K562 (cell line): ENCODE data around the gene CXCR2. TPM values are rescaled to one million over a fixed set of nuclear protein-coding genes. Genes with fewer than 3 reads are reported as not detected.

ENCODE experiments used
- ATF1 ChIP-seq, 2 experiments: fragments of 450-650 bp in 1 of 2; IDR thresholded peaks; 2 replicates each; pipeline ENCODE4 v1.6.1; 2016; ENCODE audit warnings: missing compliant biosample characterization in 1 of 2, missing genetic modification characterization in 1 of 2
- BRF2 ChIP-seq: IDR thresholded peaks from 3 replicates; pipeline ENCODE4 v1.6.1; 2011; ENCODE audit warnings: borderline replicate concordance, mild to moderate bottlenecking; ENCODE audit not compliant: insufficient read length, insufficient read depth
- CLOCK ChIP-seq: fragments of 250-450 bp; sonication (Bioruptor Pico); IDR thresholded peaks from 2 replicates; pipeline ENCODE4 v1.4.0; 2020; ENCODE audit warnings: mild to moderate bottlenecking, moderate library complexity, borderline replicate concordance
- GATAD2A ChIP-seq: fragments of 450-650 bp; IDR thresholded peaks from 2 replicates; pipeline ENCODE4 v1.6.1; 2017
- HCFC1 ChIP-seq: IDR thresholded peaks from 2 replicates; pipeline ENCODE4 v1.6.1; 2012; ENCODE audit warnings: low read depth, low read length, improper control_type of control experiment
- KAT2B ChIP-seq: IDR thresholded peaks from one replicate; pipeline ENCODE4 v1.6.1; 2012; ENCODE audit warnings: low read depth, mild to moderate bottlenecking, control low read depth, inconsistent platforms, low read length, moderate library complexity
- NRF1 ChIP-seq, 2 experiments: fragments of 450-650 bp; IDR thresholded peaks in 1 of 2; conservative IDR thresholded peaks in 1 of 2; 2 replicates each; pipeline ENCODE4 v1.6.1; 2014; ENCODE audit warnings: mild to moderate bottlenecking in 2 of 2
- SIX5 ChIP-seq, 2 experiments: IDR thresholded peaks; 2 replicates each; pipeline ENCODE4 v1.6.1; 2011; ENCODE audit warnings: low read length in 2 of 2, borderline replicate concordance in 1 of 2, low read depth in 1 of 2, mild to moderate bottlenecking in 1 of 2, moderate library complexity in 1 of 2; ENCODE audit not compliant: insufficient read depth in 1 of 2
- ZNF23 ChIP-seq: fragments of 250-450 bp; sonication (Bioruptor Pico); IDR thresholded peaks from 2 replicates; pipeline ENCODE4 v1.4.0; 2020; ENCODE audit warnings: mild to moderate bottlenecking
- ZNF277 ChIP-seq: fragments of 250-450 bp; sonication (Bioruptor Pico); IDR thresholded peaks from 2 replicates; pipeline ENCODE4 v1.8.0; 2022; ENCODE audit warnings: inconsistent platforms, mild to moderate bottlenecking, moderate library complexity, borderline replicate concordance
- polyA plus RNA-seq, 8 experiments: library from polyadenylated mRNA; depleted of rRNA in 4 of 8; stranded (reverse) in 5 of 8; unstranded in 3 of 8; fragments of >200 nt; fragmentation: Nextera tagmentation in 2 of 8; fragmentation: Illumina TruSeq in 1 of 8; extraction: Ambion mirVana in 2 of 8; extraction: Trizol in 1 of 8; gene quantifications; 2 replicates each; pipeline versions ENCODE4 v1.2.1 to v1.2.3, GENCODE V29; 2011 to 2014; ENCODE audit warnings: inconsistent platforms in 1 of 8, missing spikeins in 1 of 8
- total RNA-seq, 7 experiments: library from RNA; depleted of rRNA in 6 of 7; stranded (reverse); fragments of >200 nt in 6 of 7; fragmentation: Illumina TruSeq in 2 of 7; extraction: Trizol in 2 of 7; gene quantifications; 2 replicates each; pipeline versions ENCODE4 v1.2.1 to v1.2.3, GENCODE V29; 2011 to 2021; ENCODE audit warnings: low replicate concordance in 1 of 7

CXCR2 gene
- total and polyA plus RNA-seq, 9 of the 15 experiments (the other 6 are each of a cell fraction or from before 2014, with no cell fraction given): not detected

- no peak for TF ChIP-seq CLOCK (CRISPR knock-in tag)
- TF ChIP-seq KAT2B: no peak
- no peak for TF ChIP-seq ZNF23
- TF ChIP-seq ZNF277 (CRISPR knock-in tag): no peak
- TF ChIP-seq NRF1 (conservative IDR thresholded peaks at IDR 0.05 in 1 of 2, IDR thresholded peaks at IDR 0.05 in 1 of 2): no peak
- TF ChIP-seq ATF1 (CRISPR knock-in tag; IDR thresholded peaks at IDR 0.05): no peak
- no peak for TF ChIP-seq ATF1 (tag; IDR thresholded peaks at IDR 0.05)
- TF ChIP-seq HCFC1: no peak
- no peak for TF ChIP-seq SIX5 (IDR thresholded peaks at IDR 0.05; ENCODE audit: borderline replicate concordance in 1 of 2, insufficient read depth in 1 of 2, low read depth in 1 of 2, low read length in 2 of 2)
- no peak for TF ChIP-seq BRF2
- TF ChIP-seq GATAD2A: no peak
Observed at GRCh38 chr2:218146056-218146455, 20.2 kb downstream of the CXCR2 start (continued).
